ENCODE data around the gene GDF7.

The GDF7 gene

GRCh38 chr2:20646446-20646845 lies 20.5 kb upstream of the GDF7 start:
- Histone ChIP-seq H3K4me1 (ENCODE audit: insufficient read depth, low read length) (peaks cover 18% of the 10 kb centered on the region), H3K27ac (ENCODE audit: low read length) (no peak overlapping the region), H3K4me3 (ENCODE audit: low read depth in 1 of 2, low read length in 2 of 2) (no peak overlapping the region), H4K20me1 (ENCODE audit: insufficient read depth, low read length) (peaks cover 11% of the 10 kb centered on the region), H3K9me3 (ENCODE audit: insufficient read depth, low read length, severe bottlenecking) (no peaks in the 10 kb centered on the region), H3K9ac (ENCODE audit: low read depth, low read length) (no peak overlapping the region), H2AFZ (ENCODE audit: low read depth, low read length) (no peak overlapping the region), H3K79me2 (ENCODE audit: insufficient read depth, low read length) (peaks cover 5% of the 10 kb centered on the region; the same call in 1 of the 2 replicates), H3K36me3 (ENCODE audit: insufficient read depth, low read length) (peaks cover 20% of the 10 kb centered on the region), H3K4me2 (ENCODE audit: insufficient read depth, low read length) (no peak overlapping the region), H3K27me3 (ENCODE audit: insufficient read depth, low read length, poor library complexity) (no peaks in the 10 kb centered on the region)
- ATAC-seq (ENCODE audit: insufficient read depth, low read depth) (no peak), DNase-seq (no peak)
- no peak for TF ChIP-seq CTCF (IDR thresholded peaks at IDR 0.05; ENCODE audit: borderline replicate concordance, extremely low read depth, low read length, poor library complexity, severe bottlenecking)
- no peak for TF ChIP-seq EZH2 (IDR thresholded peaks at IDR 0.05; ENCODE audit: borderline replicate concordance, low read depth, low read length, severe bottlenecking)

GRCh38 chr2:20647211-20647610 lies 19.7 kb upstream of the GDF7 start:
- ATAC-seq (ENCODE audit: insufficient read depth, low read depth): no peak
- H3K4me2 ChIP-seq (ENCODE audit: insufficient read depth, low read length): no peak overlapping the region
- TF ChIP-seq CTCF (IDR thresholded peaks at IDR 0.05; ENCODE audit: borderline replicate concordance, extremely low read depth, low read length, poor library complexity, severe bottlenecking) (no peak), EZH2 (IDR thresholded peaks at IDR 0.05; ENCODE audit: borderline replicate concordance, low read depth, low read length, severe bottlenecking) (no peak)
- H3K9ac ChIP-seq (ENCODE audit: low read depth, low read length): no peak overlapping the region
- H4K20me1 ChIP-seq (ENCODE audit: insufficient read depth, low read length): peaks cover 5% of the 10 kb centered on the region
- H3K4me3 ChIP-seq (ENCODE audit: low read depth in 1 of 2, low read length in 2 of 2): no peak overlapping the region
- H3K36me3 ChIP-seq (ENCODE audit: insufficient read depth, low read length): peaks cover 13% of the 10 kb centered on the region
- no peaks in the 10 kb centered on the region for H3K9me3 ChIP-seq (ENCODE audit: insufficient read depth, low read length, severe bottlenecking)
- H3K27me3 ChIP-seq (ENCODE audit: insufficient read depth, low read length, poor library complexity): no peaks in the 10 kb centered on the region
- H3K27ac ChIP-seq (ENCODE audit: low read length): no peak overlapping the region
- H2AFZ ChIP-seq (ENCODE audit: low read depth, low read length): no peak overlapping the region
- peaks cover 5% of the 10 kb centered on the region; the same call in 1 of the 2 replicates for H3K79me2 ChIP-seq (ENCODE audit: insufficient read depth, low read length)
- no peak for DNase-seq
- peaks cover 23% of the 10 kb centered on the region for H3K4me1 ChIP-seq (ENCODE audit: insufficient read depth, low read length)

- H4K20me1 ChIP-seq (ENCODE audit: insufficient read depth, low read length): peaks cover 4% of the 10 kb centered on the region
- no peak overlapping the region for H2AFZ ChIP-seq (ENCODE audit: low read depth, low read length)
- no peaks in the 10 kb centered on the region for H3K9me3 ChIP-seq (ENCODE audit: insufficient read depth, low read length, severe bottlenecking)
- H3K9ac ChIP-seq (ENCODE audit: low read depth, low read length): no peak overlapping the region
- no peak for TF ChIP-seq CTCF (IDR thresholded peaks at IDR 0.05; ENCODE audit: borderline replicate concordance, extremely low read depth, low read length, poor library complexity, severe bottlenecking)
- TF ChIP-seq EZH2 (IDR thresholded peaks at IDR 0.05; ENCODE audit: borderline replicate concordance, low read depth, low read length, severe bottlenecking): no peak
- H3K36me3 ChIP-seq (ENCODE audit: insufficient read depth, low read length): peaks cover 13% of the 10 kb centered on the region
- no peaks in the 10 kb centered on the region for H3K27me3 ChIP-seq (ENCODE audit: insufficient read depth, low read length, poor library complexity)
- no peak overlapping the region for H3K4me2 ChIP-seq (ENCODE audit: insufficient read depth, low read length)
- peaks cover 23% of the 10 kb centered on the region for H3K4me1 ChIP-seq (ENCODE audit: insufficient read depth, low read length)
- no peak overlapping the region for H3K27ac ChIP-seq (ENCODE audit: low read length)
- ATAC-seq (ENCODE audit: insufficient read depth, low read depth): no peak
- no peak for DNase-seq
- peaks cover 5% of the 10 kb centered on the region; the same call in 1 of the 2 replicates for H3K79me2 ChIP-seq (ENCODE audit: insufficient read depth, low read length)
- H3K4me3 ChIP-seq (ENCODE audit: low read depth in 1 of 2, low read length in 2 of 2): no peak overlapping the region
These were observed 19.2 kb upstream of the GDF7 start for GRCh38 chr2:20647738-20648137.

- no peaks in the 10 kb centered on the region for H3K9me3 ChIP-seq (ENCODE audit: insufficient read depth, low read length, severe bottlenecking)
- ATAC-seq (ENCODE audit: insufficient read depth, low read depth) (no peak), DNase-seq (no peak)
- H3K79me2 ChIP-seq (ENCODE audit: insufficient read depth, low read length): peaks cover 5% of the 10 kb centered on the region; the same call in 1 of the 2 replicates
- no peaks in the 10 kb centered on the region for H3K27me3 ChIP-seq (ENCODE audit: insufficient read depth, low read length, poor library complexity)
- no peak overlapping the region for H3K4me3 ChIP-seq (ENCODE audit: low read depth in 1 of 2, low read length in 2 of 2)
- peaks cover 10% of the 10 kb centered on the region for H3K36me3 ChIP-seq (ENCODE audit: insufficient read depth, low read length)
- no peak overlapping the region for H3K27ac ChIP-seq (ENCODE audit: low read length)
- H3K4me2 ChIP-seq (ENCODE audit: insufficient read depth, low read length): no peak overlapping the region
- TF ChIP-seq EZH2 (IDR thresholded peaks at IDR 0.05; ENCODE audit: borderline replicate concordance, low read depth, low read length, severe bottlenecking): no peak
- TF ChIP-seq CTCF (IDR thresholded peaks at IDR 0.05; ENCODE audit: borderline replicate concordance, extremely low read depth, low read length, poor library complexity, severe bottlenecking): no peak
- H2AFZ ChIP-seq (ENCODE audit: low read depth, low read length): no peak overlapping the region
- peaks cover 23% of the 10 kb centered on the region for H3K4me1 ChIP-seq (ENCODE audit: insufficient read depth, low read length)
- peaks cover 4% of the 10 kb centered on the region for H4K20me1 ChIP-seq (ENCODE audit: insufficient read depth, low read length)
- no peak overlapping the region for H3K9ac ChIP-seq (ENCODE audit: low read depth, low read length)
These were observed 18.7 kb upstream of the GDF7 start for GRCh38 chr2:20648206-20648605.
